GM12864 (cell line): ENCODE results near the gene CCR5AS.

Experiments used
- DNase-seq: peaks from one replicate; pipeline ENCODE4 v3.0.0-alpha.2; 2011; ENCODE audit warnings: low read depth
- H3K4me3 ChIP-seq: 2 replicates; pipeline ENCODE4 v1.5.1; 2011; ENCODE audit warnings: mild to moderate bottlenecking, low read depth, low read length, control low read depth
- CTCF ChIP-seq: IDR thresholded peaks from 2 replicates; pipeline ENCODE4 v1.5.1; 2011; ENCODE audit warnings: low read depth, mild to moderate bottlenecking, moderate library complexity, low read length, control low read depth, inconsistent platforms; ENCODE audit errors: missing control alignments

The CCR5AS gene

GRCh38 chr3:46361408-46362283 lies 45.2 kb downstream of the CCR5AS start:
- DNase-seq: no peak
- no peak for TF ChIP-seq CTCF
- H3K4me3 ChIP-seq: no peak overlapping the region

DNA sequence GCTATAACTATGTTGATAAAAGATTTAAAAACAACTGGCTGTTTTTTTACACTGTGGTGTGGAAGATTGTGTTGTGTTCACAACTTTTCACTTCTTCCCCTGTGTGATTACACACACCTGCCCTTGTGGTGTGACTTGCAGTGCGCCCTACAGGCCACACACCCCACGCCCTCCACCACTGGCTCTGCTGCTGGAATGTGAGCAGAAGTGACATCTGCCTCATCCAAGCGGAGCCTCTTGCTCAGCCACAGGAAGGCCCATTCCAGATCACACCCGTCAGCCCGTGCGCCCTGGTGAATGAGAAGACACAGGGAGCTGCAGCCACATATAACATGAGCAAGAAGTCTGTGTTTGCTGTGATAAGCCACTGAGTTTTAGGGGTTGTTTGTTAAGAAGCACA lies 46.0 kb downstream of the CCR5AS start:
- no peak overlapping the region for H3K4me3 ChIP-seq
- no peak for TF ChIP-seq CTCF
- no peak for DNase-seq

GRCh38 chr3:46359733-46360493 lies 47.0 kb downstream of the CCR5AS start:
- no peak for TF ChIP-seq CTCF
- no peak overlapping the region for H3K4me3 ChIP-seq
- DNase-seq: peak; percentile 65

DNA sequence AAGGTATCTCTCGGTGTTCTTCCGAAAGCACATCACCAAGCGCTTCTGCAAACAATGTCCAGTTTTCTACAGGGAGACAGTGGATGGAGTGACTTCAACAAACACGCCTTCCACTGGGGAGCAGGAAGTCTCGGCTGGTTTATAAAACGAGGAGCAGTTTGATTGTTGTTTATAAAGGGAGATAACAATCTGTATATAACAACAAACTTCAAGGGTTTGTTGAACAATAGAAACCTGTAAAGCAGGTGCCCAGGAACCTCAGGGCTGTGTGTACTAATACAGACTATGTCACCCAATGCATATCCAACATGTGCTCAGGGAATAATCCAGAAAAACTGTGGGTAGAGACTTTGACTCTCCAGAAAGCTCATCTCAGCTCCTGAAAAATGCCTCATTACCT lies 48.4 kb downstream of the CCR5AS start:
- no peak for TF ChIP-seq CTCF
- H3K4me3 ChIP-seq: no peak overlapping the region
- DNase-seq: no peak

GRCh38 chr3:46356909-46357308 lies 50.0 kb downstream of the CCR5AS start:
- DNase-seq: no peak
- H3K4me3 ChIP-seq: no peak overlapping the region
- TF ChIP-seq CTCF: no peak

GRCh38 chr3:46356276-46356675 lies 50.6 kb downstream of the CCR5AS start:
- no peak overlapping the region for H3K4me3 ChIP-seq
- no peak for DNase-seq
- TF ChIP-seq CTCF: no peak
